Cerebellar cortex (tissue), 1 donor: ENCODE measurements around the gene KRTAP9-9.
"Not testable (repeated sequence)": the region's sequence is repeated elsewhere in the genome, so short reads cannot be mapped to it uniquely, and the experiment has no call there.

Experiments used
- DNase-seq: peaks from one replicate; pipeline ENCODE4 v3.0.0-alpha.2; 2015; ENCODE audit warnings: low spot score

The KRTAP9-9 gene

DNA sequence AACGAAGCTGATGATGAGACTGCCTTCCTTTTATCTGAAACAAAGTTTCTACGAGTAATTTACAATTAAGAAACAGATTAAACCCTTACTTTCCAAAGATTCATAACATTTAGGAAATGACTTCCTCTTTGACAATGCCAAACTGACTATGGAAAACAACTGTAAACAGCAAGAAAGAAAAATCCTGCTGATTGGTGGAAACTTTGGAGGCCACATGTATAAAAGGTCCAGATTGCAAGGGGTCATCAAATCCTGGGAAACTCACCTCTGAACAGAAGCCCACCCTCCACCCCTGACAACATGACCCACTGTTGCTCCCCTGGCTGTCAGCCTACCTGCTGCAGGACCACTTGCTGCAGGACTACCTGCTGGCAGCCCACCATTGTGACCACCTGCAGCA lies 9.9 kb downstream of the KRTAP9-9 start, which contains the start of gene KRTAP9-6:
KRTAP9-6 (plus strand) TSS at position 301 of the 400 bp plus-strand sequence; CDS start at position 301, 0 bp downstream.
- no peak for DNase-seq

- DNase-seq = no peak
Observed at GRCh38 chr17:41267711-41268110, 12.5 kb downstream of the KRTAP9-9 start.

- DNase-seq = not testable (repeated sequence)
Observed at GRCh38 chr17:41271323-41271722, 16.1 kb downstream of the KRTAP9-9 start.

GRCh38 chr17:41271858-41272257 lies 16.7 kb downstream of the KRTAP9-9 start:
- DNase-seq = no peak

DNA sequence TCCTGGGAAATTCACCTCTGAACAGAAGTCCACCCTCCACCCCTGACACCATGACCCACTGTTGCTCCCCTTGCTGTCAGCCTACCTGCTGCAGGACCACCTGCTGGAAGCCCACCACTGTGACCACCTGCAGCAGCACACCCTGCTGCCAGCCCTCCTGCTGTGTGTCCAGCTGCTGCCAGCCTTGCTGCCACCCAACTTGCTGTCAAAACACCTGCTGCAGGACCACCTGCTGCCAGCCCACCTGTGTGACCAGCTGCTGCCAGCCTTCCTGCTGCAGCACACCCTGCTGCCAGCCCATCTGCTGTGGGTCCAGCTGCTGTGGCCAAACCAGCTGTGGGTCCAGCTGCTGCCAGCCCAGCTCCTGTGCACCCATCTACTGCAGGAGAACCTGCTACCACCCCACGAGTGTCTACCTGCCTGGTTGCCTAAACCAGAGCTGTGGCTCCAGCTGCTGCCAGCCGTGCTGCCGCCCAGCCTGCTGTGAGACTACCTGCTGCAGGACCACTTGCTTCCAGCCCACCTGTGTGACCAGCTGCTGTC lies 20.5 kb downstream of the KRTAP9-9 start, which contains the start of gene KRTAP9-7:
KRTAP9-7 (plus strand) TSS at position 51 of the 543 bp plus-strand sequence; CDS start at position 51, 0 bp downstream.
- not testable (repeated sequence) for DNase-seq

DNA sequence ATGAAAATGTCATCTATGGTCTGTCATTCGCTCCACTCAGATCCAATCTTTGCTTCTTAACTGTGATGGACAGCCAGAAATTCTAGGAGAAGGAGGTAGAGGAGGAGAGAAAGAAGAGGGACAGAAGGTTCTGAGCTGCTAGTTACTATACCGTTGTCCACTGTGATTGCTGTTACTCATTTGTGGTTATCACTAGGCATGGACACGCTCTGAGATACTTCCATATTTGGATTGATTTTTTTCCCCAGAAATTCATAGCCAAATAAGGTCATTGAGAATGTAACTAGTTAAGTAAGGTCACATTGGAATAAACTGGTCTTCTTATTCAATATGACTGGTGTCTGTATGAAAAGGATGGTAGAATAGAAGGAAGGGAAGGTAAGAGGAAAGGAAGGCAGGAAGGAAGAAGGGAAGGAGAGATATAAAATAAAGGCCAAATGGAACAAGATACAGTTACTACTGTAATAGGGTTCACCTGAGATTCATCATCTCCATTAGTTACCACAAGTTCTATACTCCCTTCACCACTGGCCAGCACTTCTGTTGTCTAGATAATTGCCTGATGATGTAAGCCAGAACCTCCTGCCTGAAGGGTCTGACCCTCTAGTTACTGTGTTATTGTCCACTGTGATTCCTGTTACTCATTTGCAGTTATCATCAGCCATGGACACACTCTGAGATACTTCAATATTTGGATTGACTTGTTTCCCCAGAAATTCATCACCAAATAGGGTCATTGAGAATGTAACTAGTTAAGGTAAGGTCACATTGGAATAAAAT lies 23.2 kb downstream of the KRTAP9-9 start:
- no peak for DNase-seq

DNA sequence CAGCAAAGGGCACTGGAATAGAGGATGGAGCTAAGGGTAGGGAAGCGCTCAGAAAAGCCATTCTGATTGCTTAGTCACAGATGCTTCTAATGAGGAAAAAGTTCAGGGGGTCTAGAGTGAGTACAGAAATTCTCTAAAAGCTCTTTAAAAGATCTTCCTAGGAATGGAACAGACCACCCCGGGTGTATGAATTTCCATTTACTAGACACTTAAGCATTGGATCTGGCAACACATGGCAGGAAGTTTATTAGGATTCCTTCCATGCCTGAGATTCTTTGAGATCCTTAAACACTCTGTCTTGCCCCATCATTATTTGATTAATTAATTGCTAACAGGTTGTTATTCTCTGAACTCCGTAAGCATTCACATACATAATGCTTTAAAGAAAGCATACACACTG lies 28.9 kb downstream of the KRTAP9-9 start:
- no peak for DNase-seq

DNA sequence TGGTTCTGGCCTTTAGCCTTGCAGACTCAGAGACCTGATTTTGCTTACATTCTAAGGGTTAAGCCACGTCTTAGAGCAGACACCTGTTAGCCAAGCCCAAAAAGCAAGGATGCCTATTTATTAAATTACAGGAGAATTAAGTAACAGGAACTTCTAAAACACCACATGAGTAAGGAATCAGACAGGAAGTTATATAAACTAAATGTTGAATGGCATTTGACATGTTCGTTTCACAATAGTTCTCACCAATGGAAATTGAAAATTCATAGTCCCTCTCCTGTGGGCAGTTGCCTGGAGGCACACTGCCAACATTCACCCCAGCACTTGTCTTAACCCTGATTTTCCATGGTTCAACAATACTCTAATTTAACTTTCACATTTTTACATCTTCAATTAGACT lies 29.4 kb downstream of the KRTAP9-9 start:
- DNase-seq = no peak

GRCh38 chr17:41287050-41287449 lies 31.9 kb downstream of the KRTAP9-9 start:
- DNase-seq = no peak

DNA sequence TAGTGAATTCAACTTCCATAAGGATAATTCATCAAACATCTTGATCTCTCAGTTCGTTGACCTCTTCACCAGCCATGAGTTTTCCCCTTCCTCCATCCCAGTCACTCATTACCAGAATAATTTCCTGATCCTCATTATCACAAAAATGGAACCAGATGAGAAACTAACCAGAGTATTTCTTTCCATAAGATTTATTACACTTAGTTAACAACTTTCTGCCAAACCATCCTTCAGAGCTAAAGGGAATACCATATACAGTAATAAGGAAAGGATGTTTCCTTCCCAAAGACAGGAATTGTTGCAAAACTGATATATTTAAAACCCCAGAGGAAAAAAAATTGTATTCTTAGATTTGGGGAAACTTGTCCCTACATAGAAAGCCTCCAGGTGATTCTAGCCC lies 38.8 kb downstream of the KRTAP9-9 start:
- DNase-seq = no peak

DNA sequence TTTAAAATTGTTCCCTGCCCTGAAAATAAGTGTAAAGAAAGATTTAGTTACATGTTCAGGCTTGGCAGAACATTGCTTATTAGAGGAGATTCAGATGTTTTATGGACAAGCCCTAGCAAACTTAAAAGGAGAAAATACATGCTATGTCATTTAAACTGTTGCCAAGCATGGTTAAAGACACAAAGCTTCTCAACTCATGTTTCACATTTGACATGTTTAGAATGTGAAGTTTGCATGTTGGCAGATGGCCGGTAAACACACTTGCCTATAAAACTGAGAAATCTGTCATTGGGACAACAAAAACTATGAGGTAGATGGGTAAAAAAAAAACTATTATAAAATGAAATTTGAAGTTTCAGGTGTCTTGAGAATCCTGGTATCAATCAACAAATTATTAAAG lies 41.7 kb downstream of the KRTAP9-9 start:
- no peak for DNase-seq

DNA sequence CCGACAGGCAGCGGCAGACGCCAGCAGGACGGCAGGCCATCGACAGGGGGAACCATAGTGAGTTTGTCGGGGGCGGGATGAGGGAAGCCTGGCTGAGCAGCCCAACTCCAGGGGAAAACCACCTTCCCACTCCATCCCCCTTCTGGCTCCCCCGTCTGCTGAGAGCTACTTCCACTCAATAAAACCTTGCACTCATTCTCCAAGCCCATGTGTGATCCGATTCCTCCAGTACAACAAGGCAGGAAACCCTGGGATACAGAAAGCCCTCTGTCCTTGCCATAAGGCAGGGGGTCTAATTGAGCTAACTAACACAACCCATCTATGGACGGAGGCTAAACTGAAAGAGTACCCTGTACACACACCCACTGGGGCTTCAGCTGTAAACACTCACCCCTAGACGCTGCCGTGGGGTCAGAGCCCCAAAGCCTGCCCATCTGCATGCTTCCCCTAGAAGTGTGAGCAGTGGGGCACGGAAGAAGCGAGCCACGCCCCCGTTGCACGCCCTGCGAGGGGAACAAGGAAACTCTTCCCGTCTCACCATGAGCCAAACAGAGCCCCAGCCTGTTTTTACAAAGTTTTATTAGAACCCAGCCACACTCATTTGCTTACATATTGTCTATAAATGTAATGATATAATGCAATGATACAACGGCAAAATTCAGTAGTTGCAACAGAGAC lies 43.4 kb downstream of the KRTAP9-9 start:
- no peak for DNase-seq

DNA sequence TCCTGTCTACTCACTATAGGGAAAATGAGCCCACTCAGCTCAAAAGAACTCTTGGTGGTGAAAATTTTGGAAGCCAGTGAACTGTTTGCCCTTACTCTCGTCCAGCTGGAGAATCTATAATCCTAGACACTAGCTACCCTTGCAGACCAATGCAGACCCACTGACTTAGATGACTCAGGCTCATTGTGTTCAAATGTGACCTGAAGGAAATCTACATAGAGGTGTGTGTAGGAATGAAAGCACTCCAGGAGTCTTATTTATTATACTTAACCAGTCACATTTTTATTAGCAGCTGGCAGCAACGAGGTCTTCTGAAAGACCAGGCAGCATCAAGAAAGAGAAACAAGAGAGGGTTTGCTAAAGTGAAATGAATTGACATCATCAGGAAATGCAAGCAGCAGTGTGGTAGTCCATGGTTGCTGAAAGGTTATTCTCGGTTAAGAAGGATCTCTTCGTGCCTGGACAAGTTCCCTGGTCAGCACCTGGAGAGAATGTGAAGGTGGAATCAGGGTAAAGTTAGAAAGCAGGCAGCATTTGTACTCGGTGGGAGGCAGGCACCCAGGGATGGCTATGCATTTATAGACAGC lies 46.1 kb downstream of the KRTAP9-9 start:
- no peak for DNase-seq

DNA sequence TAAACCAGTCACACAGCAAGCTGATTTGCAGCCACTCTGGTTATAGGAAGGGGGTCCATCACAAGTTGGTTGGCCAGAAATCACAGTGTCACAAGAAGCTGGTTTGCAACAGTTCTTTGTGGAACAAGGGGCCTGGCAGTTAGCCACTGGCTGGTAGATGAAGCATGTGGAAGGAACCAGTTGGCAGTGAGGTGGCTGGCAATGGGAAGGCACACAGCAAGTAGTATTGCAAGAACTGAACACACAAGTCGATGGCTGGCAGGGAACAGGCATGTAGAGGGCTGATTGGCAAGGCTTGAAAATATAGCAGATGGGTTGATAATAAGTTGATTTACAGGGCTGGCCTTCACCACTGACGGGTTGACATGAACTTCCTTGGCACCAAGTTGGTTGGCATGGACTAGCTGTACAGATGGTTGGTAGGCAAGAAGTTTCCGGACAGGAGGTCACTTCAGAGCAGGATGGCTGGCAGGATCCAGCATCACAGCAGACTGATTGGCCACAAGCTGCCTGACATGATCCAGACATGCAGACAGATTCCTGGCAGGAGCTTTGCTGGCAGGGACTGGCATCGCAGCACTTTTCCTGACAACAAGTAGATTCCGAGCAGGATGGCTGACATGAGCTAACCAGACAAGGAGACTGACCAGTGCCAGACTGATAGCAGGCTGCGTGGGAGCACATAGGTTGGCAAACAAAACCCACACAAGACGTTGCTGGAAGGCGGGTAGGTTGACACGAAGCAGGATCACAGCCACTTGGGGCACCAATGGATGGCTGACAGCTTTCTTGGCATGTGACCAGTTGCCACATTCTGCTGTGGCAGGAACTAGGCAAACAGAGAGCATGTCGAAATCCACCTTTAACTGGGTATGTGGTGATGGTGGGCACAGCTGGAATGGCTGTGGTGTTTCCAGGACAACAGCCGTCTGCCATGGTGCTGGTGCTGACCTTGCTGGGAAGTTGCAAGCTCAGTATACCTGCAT lies 47.0 kb downstream of the KRTAP9-9 start, which contains the start of gene KRTAP29-1:
KRTAP29-1 (minus strand) TSS at position 936 of the 986 bp plus-strand sequence; CDS start at position 936, 0 bp downstream.
- DNase-seq = peak; percentile 98

DNA sequence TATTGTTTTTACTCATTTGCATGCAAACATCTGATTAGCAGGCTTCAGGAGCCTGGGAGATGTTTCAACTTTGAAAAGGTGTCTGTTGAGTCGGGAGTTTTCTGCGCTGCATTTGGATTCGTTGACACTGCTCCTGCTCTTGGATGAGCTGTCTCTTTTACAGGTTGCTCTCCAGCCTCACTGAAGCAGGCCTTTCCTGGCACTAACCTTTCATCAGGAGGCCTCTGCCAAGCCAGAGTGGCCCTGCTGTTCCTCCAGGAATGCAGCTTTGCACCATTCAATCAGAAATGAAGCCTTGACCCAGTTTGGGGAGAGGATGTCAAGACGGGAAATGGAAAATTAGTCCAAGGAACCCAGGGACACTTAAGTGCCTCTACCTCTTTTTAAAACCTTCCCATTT lies 47.8 kb downstream of the KRTAP9-9 start:
- peak; percentile 76 for DNase-seq

DNA sequence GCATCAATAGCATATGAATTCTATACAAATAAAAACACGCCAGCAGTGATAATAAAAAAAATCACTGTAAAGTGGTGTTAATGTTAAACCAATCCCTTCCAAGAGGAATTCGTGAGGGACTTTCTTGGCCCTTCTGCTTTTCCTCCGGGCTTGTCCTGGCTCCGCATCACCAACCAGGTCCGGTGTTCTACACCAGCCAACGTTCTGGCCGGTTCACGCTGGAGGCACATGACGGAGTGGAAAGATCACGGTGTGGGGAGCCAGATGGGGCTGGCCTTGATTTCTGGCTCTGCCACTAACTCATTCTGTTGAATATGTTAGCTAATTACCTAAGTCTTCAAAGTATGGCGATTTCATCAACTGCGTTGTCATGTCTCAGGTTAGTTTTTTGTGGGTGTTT lies 48.9 kb downstream of the KRTAP9-9 start:
- DNase-seq = peak; percentile 35
